NCI-H2107 (cell line): Measurements from ENCODE around the gene MAPK8IP1.

ENCODE experiments used
- DNase-seq: peaks from one replicate; lab custom pipeline; 2025; lab: John Stamatoyannopoulos, UW

MAPK8IP1 gene

DNA sequence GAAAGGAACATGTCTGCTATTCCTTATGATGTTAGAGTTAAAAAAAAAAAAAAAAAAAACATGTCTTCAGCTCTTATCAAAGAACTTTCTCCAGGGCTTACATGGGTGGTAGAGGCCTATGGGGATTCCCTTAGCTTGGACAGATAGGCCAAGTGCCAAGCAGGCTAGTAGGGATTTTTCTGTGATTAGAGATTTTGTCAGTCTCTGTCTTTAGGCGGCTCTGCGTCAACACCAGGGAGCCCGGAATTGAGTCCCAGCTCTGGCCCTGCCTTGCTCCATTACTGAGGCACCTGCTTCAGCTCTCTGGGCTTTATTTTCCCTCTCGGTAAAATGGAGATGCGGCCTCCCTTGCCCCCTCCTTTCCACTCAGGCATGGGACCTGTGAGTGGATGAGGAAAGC lies 25.1 kb upstream of the MAPK8IP1 start:
- DNase-seq: no peak

DNA sequence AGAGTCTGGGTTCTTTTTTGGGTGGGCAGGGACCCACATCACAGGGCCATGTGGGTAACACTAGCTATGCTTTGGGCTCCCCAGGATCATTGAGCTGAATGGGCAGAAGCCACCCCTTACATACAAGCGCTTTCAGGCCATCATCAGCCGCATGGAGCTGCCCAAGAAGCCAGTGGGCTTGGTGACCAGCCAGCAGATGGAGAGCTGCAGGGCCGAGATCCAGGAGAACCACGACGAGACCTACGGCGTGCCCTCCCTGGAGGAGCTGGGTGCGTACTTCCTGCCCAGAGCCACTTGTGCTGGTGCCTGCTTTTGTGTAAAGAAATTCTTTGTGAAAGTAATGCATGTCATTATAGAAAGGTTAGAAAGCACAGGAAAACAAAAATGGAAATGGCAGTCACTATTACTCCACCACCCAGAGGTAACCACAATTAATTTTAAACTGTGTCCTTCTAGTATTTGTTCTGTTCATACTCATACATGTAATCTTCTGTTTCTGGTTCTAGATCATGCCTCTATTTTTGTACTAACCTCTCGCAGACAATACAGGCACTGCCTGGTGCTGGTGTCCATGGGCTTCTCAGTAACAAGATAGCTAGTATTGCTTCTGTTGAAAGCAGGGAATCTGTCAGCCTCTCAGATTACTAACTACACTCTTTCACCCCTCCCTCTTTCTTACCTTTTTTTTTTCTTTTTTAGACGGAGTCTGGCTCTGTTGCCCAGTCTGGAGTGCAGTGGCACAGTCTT lies 24.5 kb upstream of the MAPK8IP1 start:
- no peak for DNase-seq

DNA sequence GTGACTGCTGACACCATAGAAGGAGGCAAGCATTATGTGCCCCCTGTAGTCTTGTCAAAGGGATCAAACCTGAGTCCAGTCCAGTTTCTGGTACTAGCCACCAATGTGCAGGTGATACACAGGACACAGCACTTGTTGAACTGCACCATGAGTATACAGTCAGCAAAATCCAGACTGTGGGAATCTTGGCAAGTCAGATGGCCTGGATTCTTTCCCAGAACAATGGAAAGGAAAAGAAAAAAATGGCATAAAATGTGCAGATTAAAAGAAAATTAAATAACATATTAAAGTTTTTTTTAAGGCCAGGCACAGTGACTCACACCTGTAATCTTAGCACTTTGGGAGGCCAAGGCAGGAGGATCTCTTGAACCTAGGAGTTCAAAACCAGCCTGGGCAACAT lies 21.4 kb upstream of the MAPK8IP1 start:
- no peak for DNase-seq

DNA sequence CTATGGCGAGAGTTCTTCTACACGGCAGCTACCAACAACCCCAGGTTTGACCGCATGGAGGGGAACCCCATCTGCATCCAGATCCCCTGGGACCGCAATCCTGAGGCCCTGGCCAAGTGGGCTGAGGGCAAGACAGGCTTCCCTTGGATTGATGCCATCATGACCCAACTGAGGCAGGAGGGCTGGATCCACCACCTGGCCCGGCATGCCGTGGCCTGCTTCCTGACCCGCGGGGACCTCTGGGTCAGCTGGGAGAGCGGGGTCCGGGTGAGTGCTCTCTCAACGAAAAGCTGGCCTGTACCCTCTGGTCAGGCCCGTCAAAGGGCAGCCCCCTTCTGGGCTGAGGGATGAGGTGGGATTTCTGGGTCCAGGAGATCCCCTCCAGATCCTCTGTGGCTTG lies 15.9 kb upstream of the MAPK8IP1 start:
- no peak for DNase-seq

DNA sequence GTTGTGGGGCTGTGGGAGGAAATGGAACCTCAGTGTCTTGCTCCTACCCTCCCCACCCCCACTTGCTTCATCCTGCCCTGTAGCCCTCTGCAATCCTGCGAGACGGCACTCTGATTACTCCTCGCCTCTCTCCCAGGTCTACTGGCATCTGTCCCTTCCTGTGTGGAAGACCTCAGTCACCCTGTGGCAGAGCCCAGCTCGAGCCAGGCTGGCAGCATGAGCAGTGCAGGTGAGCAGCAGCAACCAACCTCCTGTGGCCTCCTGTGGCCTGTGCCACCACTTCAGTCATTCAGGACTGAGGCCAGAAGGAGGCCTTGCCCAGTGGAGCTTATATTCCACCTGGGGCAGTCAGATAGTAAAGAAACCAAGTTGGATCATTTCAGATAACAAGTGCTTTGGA lies 14.7 kb upstream of the MAPK8IP1 start:
- no peak for DNase-seq

DNA sequence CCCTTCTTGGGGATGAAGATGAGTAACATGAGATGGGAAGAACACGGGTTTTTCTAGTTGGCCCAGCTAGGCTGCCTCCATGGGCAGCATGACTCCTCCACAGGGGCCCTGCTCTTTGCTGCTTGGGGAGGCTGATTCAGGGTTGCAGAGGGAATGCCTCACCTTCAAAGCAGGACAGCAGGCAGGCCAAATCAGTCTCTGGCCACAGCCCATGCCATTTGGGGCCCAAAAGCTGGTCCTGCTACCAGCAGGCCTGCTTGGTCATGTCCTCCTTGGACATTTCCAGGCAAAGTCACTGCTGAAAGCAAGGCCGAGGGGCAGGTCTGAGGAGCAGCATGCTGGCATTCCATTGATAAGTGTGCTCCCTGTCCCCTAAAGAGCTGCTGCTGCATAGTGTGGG lies 13.8 kb upstream of the MAPK8IP1 start:
- no peak for DNase-seq

DNA sequence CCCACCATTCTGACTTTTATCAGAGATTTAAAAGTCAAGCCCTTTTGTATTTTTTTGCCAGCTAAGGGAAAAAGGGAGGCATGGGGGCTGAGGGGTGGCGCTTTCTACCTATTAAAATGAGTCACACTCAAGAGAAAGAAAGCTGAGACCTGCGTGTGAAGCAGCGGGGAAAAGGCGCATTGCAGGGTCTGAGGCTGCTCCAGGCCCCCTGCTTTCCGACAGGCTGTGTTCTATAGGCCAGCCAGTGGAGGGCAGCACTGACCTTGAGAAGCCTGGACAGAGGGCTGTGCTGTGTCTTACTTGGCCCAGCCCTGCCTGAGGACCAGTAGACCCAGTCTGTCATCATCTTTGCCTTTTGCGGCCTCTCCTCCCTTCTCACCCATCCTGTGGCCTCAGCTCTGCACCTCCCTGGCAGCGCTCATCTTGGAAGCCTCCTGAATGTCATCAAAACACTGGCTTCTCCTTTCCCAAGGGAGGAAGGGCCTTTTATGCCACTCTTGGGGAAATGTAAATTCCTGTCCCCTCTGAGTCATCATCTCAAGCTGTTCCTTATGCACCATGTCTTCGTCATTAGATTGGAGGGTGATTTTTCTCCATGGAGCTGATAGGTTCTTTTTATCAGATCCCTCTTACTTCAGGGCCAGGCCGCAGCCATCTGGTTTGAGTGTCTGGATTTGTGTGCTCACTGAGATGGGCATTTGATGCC lies 12.6 kb upstream of the MAPK8IP1 start:
- peak; percentile 63 for DNase-seq

DNA sequence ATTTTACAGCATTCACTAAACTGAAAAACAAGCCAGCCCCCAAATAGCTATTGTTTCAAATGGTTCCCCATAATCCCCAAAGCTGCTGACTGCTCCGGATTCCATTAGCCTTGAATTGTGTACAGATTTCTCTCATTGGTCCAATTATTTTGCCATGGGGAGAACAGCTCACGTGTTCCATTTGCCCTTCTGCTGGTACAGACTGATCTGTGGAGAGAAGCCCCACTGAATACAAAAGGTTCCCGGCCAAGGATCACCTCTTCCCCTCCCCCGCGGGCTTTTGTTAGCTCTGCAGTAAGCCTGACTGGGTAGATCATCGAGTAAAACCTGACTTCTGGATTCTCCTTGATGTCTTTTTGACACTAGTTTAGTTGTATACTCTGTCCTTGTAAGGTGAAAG lies 9.1 kb upstream of the MAPK8IP1 start:
- no peak for DNase-seq

DNA sequence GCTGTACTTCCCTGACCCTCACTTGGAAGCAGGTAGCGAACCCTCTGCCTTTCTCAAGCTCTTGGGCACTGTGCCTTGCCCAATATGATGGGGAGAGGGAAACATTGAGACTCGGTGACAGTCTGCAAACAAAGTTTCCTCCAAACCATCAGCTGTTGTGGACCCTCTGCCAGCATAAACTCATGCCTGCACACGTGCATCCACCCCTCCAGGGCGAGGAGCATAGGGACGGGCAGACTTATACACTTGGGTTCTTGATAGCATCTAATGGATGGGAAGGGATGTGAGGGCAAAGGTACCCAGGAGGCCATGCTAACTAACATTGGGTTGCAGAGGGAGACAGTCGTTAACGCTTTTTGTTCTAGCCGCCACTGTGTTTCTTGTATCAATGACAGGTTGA lies 8.2 kb upstream of the MAPK8IP1 start:
- DNase-seq: no peak

DNA sequence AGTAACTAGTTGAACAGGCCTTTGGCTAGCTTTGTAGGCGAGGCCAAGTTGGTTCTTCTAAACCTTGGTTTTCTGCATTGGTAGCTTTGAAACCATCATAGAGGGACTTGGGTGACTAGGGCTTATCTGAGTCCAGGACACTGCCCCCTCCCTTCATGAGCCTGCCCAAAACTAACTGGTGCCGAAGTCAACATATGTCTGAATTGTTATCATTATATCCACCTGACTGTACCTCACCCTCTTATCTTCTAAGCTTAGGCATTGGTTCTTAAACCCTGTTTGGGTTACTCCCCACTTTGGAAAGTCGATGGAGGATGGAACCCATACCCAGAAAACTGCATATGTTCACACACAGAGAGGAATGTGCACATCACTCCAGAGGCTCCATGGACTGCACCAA lies 7.6 kb upstream of the MAPK8IP1 start:
- DNase-seq: no peak

DNA sequence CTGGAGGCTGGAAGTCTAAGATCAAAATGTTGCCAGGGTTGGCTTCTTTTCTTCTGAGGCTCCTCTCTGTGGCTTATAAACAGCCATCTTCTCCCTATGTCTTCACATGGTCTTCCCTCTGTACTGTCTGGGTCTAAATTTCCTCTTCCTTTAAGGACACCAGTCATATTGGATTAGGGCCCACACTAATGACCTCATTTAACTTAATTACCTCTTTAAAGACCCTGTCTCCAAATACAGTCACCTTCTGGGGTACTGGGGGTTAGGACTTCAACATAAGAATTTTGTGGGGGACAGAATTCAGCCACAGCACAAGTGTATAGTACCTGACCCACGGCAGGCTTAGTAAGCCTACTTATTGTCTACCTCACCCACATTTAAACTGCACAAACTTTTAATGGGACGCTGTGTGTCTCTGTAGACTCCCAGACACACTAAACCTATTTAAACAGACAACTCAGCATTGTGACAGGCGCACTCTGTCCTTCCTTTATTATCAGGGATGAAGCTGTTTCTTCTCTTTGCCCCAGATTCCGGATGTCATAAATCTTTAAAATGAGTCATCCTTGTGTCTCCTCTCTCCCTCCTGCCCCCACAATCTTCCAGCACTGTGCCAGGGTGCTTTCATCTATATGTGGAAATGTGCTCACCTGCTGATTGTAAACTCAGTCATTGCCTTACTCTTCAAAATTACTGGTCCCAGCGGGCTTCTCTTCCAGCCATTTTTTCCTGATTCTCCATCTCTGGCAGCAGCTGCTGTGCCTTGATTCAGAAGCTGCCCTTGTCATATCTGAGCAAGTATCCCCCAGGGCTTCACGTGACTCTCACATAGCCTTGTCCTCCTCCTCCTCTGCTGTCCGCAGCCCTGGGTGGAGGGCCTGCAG lies 5.4 kb upstream of the MAPK8IP1 start:
- no peak for DNase-seq

DNA sequence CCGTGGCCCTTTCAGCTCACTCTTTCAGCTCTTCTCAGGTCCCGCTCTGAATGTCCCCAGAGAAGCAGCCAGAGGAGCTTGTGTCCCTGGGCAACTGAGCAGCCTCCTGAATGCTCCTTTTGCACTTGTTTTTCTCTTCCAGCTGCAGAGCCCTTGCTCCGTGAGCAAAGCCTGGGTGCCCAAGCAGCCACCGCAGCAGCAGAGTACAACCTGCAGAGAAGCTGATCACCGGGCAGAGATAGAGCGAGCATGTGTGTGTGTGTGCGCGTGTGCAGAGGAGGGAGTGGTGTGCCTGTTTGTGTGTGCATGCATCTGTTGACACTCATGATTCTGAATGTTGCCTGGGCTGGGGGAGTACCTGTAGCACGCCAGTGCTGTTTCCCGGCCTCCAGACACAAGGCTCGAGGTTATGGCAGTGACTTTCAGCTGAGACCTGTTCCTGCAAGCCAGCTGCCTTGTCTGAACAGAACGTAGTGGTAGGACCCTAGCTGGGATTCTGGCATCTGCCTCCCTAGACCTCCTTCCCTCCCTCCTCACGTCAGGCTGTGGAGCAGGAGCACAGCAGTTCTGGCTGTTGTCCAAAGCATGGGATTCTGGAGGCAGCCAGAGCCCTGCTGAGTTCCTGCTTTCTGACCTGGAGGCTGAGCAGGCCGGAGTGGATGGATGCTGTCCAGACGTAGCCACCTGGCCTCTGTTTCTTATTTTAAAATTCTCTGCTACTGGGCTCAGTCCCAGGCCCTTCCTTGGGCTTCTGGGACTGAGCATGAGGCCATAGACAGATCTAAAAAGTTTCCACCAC lies 4.5 kb upstream of the MAPK8IP1 start:
- DNase-seq: no peak

DNA sequence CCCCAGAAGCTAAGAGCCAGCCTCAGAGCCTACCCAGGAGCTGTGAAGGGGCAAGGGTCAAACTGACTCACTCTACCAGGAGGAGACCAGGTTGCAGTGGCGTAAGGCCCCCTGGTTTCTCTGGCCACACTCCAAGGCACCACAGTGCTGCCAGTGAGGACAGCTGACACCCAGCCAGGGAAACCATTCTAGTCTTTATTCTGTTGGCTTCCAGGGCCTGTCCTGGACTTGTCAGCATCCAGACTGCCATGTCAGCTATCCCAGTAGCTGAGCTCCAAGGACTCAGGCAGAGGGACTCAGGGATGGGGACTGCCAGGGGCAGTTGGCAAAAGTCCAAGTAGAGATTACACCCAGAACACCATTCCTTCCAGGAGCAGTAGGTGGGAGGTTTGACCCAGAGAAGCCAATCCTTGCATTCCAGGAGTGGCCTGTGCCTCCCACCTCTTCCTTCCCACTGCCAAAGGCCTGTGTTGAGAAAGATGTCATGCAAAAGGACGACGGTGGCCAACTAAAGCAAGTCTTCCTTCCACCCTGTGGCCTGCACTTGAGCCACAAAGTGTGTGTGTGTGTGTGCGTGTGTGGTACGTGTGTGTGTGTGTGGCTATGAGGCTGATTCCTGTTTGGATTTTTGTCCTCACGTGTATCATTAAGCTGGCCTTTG lies 3.6 kb upstream of the MAPK8IP1 start:
- no peak for DNase-seq

DNA sequence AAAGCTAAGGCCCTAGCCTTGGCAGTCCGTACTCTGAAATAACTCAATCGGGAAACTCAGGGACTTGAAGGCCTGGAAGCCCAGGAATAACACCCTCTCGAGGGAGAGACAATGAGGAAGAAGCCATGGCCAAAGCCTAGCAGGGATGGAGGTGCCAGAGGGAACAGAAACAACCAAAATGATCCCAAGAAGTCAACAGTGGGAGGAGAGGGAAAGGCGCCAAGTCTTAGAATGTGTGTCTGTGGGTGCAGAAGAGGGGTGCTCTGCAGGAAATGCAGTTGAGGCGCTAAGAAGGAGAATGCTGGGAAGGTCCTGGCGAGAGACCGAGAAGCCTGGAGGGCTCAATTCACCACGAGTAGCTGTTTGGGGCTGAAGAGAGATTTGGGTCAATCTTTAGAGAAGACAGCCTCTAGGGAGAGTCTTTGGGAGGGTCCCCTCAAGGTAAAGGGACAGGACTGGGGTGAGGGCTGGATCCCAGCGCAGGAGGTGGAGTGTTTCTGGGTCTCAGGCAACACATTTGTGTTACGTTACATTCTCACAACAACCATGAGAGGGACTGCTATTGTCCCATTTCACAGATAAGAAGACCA lies 760 bp upstream of the MAPK8IP1 start:
- no peak for DNase-seq

DNA sequence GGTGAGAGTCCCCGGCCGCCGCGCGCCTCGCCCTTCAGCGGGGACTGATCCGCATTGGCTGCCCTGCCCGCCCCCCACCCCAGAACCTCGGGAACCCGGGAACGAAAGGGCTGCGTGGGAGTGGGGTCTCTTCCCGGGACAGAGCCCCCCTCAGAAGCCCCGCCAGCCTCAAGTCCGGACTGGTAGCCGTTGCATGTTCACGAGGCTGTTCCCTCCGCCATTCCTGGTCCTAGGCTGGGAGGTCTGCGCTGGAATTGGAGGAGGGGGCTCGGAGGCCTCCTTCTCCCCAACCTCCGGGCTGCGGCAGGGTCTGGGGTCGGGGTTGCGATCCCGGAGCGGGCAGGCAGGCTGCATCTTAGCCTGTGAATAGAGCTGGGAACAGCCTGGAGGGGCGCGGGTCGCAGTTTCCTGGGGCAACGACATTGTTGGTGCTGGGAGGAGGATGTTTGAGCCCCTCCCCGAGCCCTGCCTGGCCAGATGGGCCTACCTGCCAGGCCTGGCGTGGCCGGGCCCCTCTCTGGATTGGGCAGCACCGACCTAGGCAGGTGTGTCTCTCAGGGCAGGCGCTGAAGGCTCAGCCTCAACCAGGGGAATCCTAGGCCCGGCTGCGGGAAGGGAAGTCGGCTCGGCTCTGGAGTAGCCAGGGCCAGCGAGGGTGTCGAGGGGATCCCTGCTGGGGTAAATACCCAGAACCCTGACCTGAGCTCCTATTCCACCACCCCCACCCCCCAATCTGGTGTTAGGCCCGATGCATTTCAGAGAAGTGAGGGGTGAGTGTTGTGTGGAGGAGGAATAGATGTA lies 670 bp downstream of the MAPK8IP1 start:
- no peak for DNase-seq

DNA sequence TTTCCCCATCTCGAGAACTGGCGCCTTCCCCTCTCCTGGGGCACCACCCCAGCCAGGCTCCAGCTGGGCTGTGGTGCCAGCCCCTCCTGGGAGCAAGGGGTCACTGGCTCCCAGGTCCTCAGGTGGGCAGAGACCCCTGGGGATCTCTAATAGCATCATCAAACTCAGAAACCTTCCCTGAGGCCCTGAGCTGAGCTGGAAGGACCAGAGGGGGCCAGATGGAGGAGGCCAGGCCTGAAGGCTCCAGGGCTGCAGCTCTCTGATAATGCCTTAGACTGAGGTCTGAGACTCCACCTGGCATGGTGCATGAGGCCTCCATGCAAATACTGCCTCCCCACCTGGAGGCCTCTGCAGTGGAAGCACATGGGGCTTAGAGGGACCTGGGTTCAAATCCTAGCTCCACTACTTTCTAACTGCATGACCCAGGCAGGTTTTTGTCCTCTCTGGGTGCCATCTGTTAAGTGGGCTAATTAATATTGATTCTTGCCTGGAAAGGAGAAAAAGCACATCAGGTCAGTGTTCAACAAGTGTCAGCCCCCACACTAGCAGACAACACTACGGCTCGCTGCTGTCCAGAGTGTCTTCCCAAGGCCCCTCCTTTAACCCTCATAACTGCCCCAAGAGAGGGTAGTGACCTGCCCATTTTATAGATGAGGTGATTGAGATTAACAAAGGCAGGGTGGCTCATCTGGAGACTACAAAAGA lies 1.5 kb downstream of the MAPK8IP1 start:
- DNase-seq: no peak

DNA sequence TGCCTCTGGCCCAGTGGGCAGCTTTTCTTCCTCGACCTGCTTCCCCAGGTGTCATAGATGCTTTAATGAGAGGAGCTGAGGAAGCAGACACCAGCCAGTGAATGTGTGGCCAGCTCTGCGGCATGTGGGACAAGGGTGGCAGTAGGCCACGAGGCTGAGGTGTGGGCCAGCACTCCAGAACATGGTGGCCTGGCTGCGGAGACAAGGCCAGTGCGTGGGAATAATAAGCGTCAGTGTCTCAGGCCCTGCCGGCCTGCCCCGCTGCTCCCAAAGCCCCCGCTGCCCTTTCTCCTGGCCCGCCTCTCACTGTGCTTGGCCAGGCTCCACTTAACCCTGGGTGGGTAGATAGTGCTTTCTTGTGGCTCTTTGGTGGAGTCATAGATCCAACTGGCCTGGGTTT lies 2.1 kb downstream of the MAPK8IP1 start:
- no peak for DNase-seq

DNA sequence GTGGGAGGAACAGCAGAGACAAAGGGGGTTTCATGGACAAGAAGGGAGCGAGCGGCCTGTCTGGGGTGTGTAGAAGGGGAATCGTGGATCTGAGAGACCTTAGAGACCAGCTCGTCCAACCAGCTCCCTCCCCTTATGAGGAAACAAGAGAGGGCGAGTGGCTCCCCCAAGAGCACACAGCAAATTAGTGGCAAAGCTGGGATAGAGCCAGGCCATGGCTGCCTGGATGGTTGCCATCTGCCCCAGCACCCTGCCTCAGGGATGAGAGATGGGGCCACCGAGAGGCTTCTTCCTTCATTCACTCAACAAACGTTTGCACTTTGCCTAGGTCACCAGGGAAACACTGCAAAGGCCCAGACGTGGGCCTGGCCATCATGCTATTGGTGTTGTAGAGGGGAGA lies 4.1 kb downstream of the MAPK8IP1 start:
- DNase-seq: no peak

DNA sequence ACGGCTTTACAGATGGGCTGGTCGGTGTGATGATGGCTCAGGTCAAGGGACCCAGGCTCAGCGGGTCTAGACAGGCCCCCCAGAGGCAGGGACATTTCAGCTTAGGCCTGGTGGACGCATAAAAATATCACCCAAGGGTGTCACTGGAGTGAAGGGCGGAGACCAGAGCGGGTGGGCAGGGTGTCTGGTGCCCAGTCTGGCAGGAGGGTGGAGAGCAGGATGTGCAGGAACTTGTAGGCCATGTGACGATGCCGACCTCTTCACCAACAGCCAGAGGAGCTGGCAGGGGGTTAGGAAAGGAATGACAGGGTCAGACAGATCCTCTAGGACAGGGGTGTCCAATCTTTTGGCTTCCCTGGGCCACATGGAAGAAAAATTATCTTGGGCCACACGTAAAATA lies 4.5 kb downstream of the MAPK8IP1 start:
- DNase-seq: no peak
